Body of pancreas (tissue), 4 donors: ENCODE results near the gene PSEN2. TPM values are rescaled to one million over a fixed set of nuclear protein-coding genes. Genes with fewer than 3 reads are reported as not detected.
"Not testable (repeated sequence)": the region's sequence is repeated elsewhere in the genome, so short reads cannot be mapped to it uniquely, and the experiment has no call there.

Experiments used
- ATAC-seq: fragments of 150-250 bp; one replicate; pipeline ENCODE4 v1.9.1; 2016
- DNase-seq, 4 donors: peaks; one replicate each; pipeline ENCODE4 v3.0.0-alpha.2; 2019
- H3K27ac ChIP-seq, 4 donors: fragments of 200-600 bp; sonication (generic); 1 replicate in 3 of 4; 2 replicates in 1 of 4; pipeline versions ENCODE4 v1.5.1 to v1.6.1; 2016 to 2019; ENCODE audit warnings: mild to moderate bottlenecking in 1 of 4, mixed read lengths in 1 of 4, moderate library complexity in 1 of 4
- H3K27me3 ChIP-seq, 2 donors: fragments of 200-600 bp; sonication (generic); one replicate each; pipeline ENCODE4 v1.6.0; 2016; ENCODE audit warnings: mild to moderate bottlenecking in 1 of 2
- H3K36me3 ChIP-seq, 2 donors: fragments of 200-600 bp; sonication (generic); replicated peaks in 1 of 2; 2 replicates each; pipeline ENCODE4 v1.5.1; 2016; ENCODE audit warnings: low read depth in 2 of 2; ENCODE audit not compliant: insufficient read depth in 1 of 2
- H3K4me1 ChIP-seq: fragments of 200-600 bp; sonication (generic); one replicate; pipeline ENCODE4 v1.6.0; 2016
- H3K4me3 ChIP-seq, 2 donors: fragments of 200-600 bp; sonication (generic); 1 replicate in 1 of 2; 2 replicates in 1 of 2; pipeline ENCODE4 v1.5.1; 2016 to 2019
- H3K9me3 ChIP-seq, 3 donors: fragments of 200-600 bp; sonication (generic); 1 replicate in 2 of 3; 2 replicates in 1 of 3; pipeline ENCODE4 v1.5.1; 2016
- CTCF ChIP-seq, 7 experiments: fragments of 450-650 bp in 4 of 7; fragments of 200-600 bp in 3 of 7; sonication (generic) in 3 of 7; IDR thresholded peaks; one replicate each; pipeline ENCODE4 v1.5.1; 2016 to 2019; ENCODE audit warnings: antibody characterized with exemption in 7 of 7
- POLR2A ChIP-seq, 3 donors: fragments of 450-650 bp; IDR thresholded peaks; one replicate each; pipeline ENCODE4 v1.6.1; 2016; ENCODE audit warnings: antibody characterized with exemption in 3 of 3, mild to moderate bottlenecking in 2 of 3
- WGBS, 2 donors: methylation state at CpG; one replicate each; pipeline ENCODE4 v1.1.5; 2017; 5-methylcytosine and 5-hydroxymethylcytosine counted together
- intact Hi-C: fragments of 100-400 bp; cut with DNase I; formaldehyde crosslinking; loops from one replicate; pipeline ENCODE4 v1.15.1; 2023
- total RNA-seq, 2 donors: library from RNA; depleted of rRNA; stranded (reverse); fragments of >200 nt; gene quantifications; one replicate each; pipeline ENCODE4 v1.1.0, GENCODE V29; 2016

PSEN2 gene
- total RNA-seq, 2 donors from 2014 or later = 80.9 to 98.9 TPM

- no peak overlapping the region for H3K4me3 ChIP-seq
- H3K36me3 ChIP-seq = no peaks in the 10 kb centered on the region
- H3K27me3 ChIP-seq = no peaks in the 10 kb centered on the region
- H3K27ac ChIP-seq = no peak overlapping the region
- DNase-seq (no peak), ATAC-seq (no peak)
- H3K4me1 ChIP-seq = no peaks in the 10 kb centered on the region
- intact Hi-C loops = no loop called here
- no peaks in the 10 kb centered on the region for H3K9me3 ChIP-seq
- WGBS, 2 donors = 82 to 97% methylated on average over 3 of the region's 3 CpGs
- TF ChIP-seq POLR2A (IDR thresholded peaks at IDR 0.05) (no peak), CTCF (IDR thresholded peaks at IDR 0.05) (no peak)
Measured at GRCh38 chr1:226838456-226838855, 32.0 kb upstream of the PSEN2 start.

GRCh38 chr1:226845624-226846023 lies 24.8 kb upstream of the PSEN2 start:
- TF ChIP-seq POLR2A (IDR thresholded peaks at IDR 0.05) = no peak
- TF ChIP-seq CTCF (IDR thresholded peaks at IDR 0.05) = no peak
- DNase-seq = no peak
- ATAC-seq = no peak
- no peaks in the 10 kb centered on the region for H3K36me3 ChIP-seq
- no peak overlapping the region for H3K4me3 ChIP-seq
- H3K4me1 ChIP-seq = no peaks in the 10 kb centered on the region
- no peaks in the 10 kb centered on the region for H3K9me3 ChIP-seq
- H3K27me3 ChIP-seq = no peaks in the 10 kb centered on the region
- intact Hi-C loops = no loop called here
- no peak overlapping the region for H3K27ac ChIP-seq

- H3K9me3 ChIP-seq = no peaks in the 10 kb centered on the region
- no peak for ATAC-seq
- H3K27me3 ChIP-seq = no peaks in the 10 kb centered on the region
- no peaks in the 10 kb centered on the region for H3K4me1 ChIP-seq
- H3K36me3 ChIP-seq = no peaks in the 10 kb centered on the region
- H3K4me3 ChIP-seq = no peak overlapping the region
- H3K27ac ChIP-seq = no peak overlapping the region
- intact Hi-C loops = no loop called here
- WGBS, 2 donors = 50 to 68% methylated on average over 1 of the region's 1 CpG
- no peak for DNase-seq
- TF ChIP-seq POLR2A (IDR thresholded peaks at IDR 0.05) (no peak), CTCF (IDR thresholded peaks at IDR 0.05) (no peak)
Measured at GRCh38 chr1:226846786-226847185, 23.6 kb upstream of the PSEN2 start.

GRCh38 chr1:226854548-226854947 lies 15.9 kb upstream of the PSEN2 start:
- H3K27ac ChIP-seq, intact Hi-C loops, H3K36me3 ChIP-seq, H3K4me1 ChIP-seq, H3K9me3 ChIP-seq, H3K4me3 ChIP-seq, ATAC-seq, DNase-seq, H3K27me3 ChIP-seq: not testable (repeated sequence)
- 85 to 96% methylated on average over 1 of the region's 1 CpG for WGBS, 2 donors

GRCh38 chr1:226862890-226863289 lies 7.5 kb upstream of the PSEN2 start:
- ATAC-seq = peak; percentile 40
- no peaks in the 10 kb centered on the region for H3K27me3 ChIP-seq
- H3K4me1 ChIP-seq = peaks cover 6% of the 10 kb centered on the region
- no peak for TF ChIP-seq CTCF (IDR thresholded peaks at IDR 0.05)
- TF ChIP-seq POLR2A (IDR thresholded peaks at IDR 0.05) = no peak
- DNase-seq = no peak
- no peaks in the 10 kb centered on the region for H3K36me3 ChIP-seq
- H3K27ac ChIP-seq = no peak overlapping the region
- no peaks in the 10 kb centered on the region for H3K9me3 ChIP-seq
- H3K4me3 ChIP-seq = no peak overlapping the region
- intact Hi-C loops = no loop called here
